ENCODE results near the gene FRMD5. TPM values are rescaled to one million over a fixed set of nuclear protein-coding genes. Genes with fewer than 3 reads are reported as not detected.

Gene FRMD5
- total RNA-seq, 1 donor from 2014 or later = 3.0 TPM

- no peak for DNase-seq (ENCODE audit: low read depth)
- no peak for TF ChIP-seq CTCF (conservative IDR thresholded peaks at IDR 0.05; ENCODE audit: low read depth, low read length)
- no peak overlapping the region for H3K4me3 ChIP-seq (ENCODE audit: low read depth, low read length)
Observed at GRCh38 chr15:43988900-43989299, 206.2 kb downstream of the FRMD5 start.

- no peak for DNase-seq (ENCODE audit: low read depth)
- TF ChIP-seq CTCF (conservative IDR thresholded peaks at IDR 0.05; ENCODE audit: low read depth, low read length) = no peak
- H3K4me3 ChIP-seq (ENCODE audit: low read depth, low read length) = no peak overlapping the region
Observed at GRCh38 chr15:43987924-43988323, 207.1 kb downstream of the FRMD5 start.

GRCh38 chr15:43985976-43986680 is 208.9 kb downstream of the FRMD5 start:
- no peak for TF ChIP-seq CTCF (conservative IDR thresholded peaks at IDR 0.05; ENCODE audit: low read depth, low read length)
- H3K4me3 ChIP-seq (ENCODE audit: low read depth, low read length) = no peak overlapping the region

GRCh38 chr15:43981576-43981975 is 213.5 kb downstream of the FRMD5 start:
- H3K4me3 ChIP-seq (ENCODE audit: low read depth, low read length) = no peak overlapping the region
- DNase-seq (ENCODE audit: low read depth) = no peak
- TF ChIP-seq CTCF (conservative IDR thresholded peaks at IDR 0.05; ENCODE audit: low read depth, low read length) = no peak

More at GRCh38 chr15:43985976-43986680, 208.9 kb downstream of the FRMD5 start:
- no peak for DNase-seq (ENCODE audit: low read depth)

GRCh38 chr15:43977072-43977884 is 217.8 kb downstream of the FRMD5 start:
- DNase-seq (ENCODE audit: low read depth) = no peak
- H3K4me3 ChIP-seq (ENCODE audit: low read depth, low read length) = no peak overlapping the region
- no peak for TF ChIP-seq CTCF (conservative IDR thresholded peaks at IDR 0.05; ENCODE audit: low read depth, low read length)

GRCh38 chr15:43975770-43976169 is 219.3 kb downstream of the FRMD5 start:
- no peak overlapping the region for H3K4me3 ChIP-seq (ENCODE audit: low read depth, low read length)
- TF ChIP-seq CTCF (conservative IDR thresholded peaks at IDR 0.05; ENCODE audit: low read depth, low read length) = no peak
- no peak for DNase-seq (ENCODE audit: low read depth)
